GM19452 (cell line): Measurements from ENCODE around the gene PRRG4.
"Not testable (repeated sequence)": the region's sequence is repeated elsewhere in the genome, so short reads cannot be mapped to it uniquely, and the experiment has no call there.

Source experiments
- ATAC-seq: cut with Tn5 transposase; IDR thresholded peaks from one replicate; pipeline ENCODE4 v1.9.1; 2021; ENCODE audit not compliant: unreplicated experiment

The PRRG4 gene

DNA sequence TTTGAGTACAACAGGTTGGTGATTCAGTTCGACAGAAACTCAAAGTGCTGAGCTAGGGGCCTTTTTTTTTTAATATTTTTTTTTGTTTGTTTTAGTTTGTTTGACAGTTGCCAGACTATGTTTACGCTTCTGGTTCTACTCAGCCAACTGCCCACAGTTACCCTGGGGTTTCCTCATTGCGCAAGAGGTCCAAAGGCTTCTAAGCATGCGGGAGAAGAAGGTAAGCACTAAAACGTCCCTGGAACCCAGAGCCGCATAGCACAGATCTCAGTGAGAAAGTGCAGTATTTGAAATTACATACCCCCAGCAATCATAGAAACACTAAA is 649 bp downstream of the PRRG4 start:
- ATAC-seq, result peak; percentile 5

DNA sequence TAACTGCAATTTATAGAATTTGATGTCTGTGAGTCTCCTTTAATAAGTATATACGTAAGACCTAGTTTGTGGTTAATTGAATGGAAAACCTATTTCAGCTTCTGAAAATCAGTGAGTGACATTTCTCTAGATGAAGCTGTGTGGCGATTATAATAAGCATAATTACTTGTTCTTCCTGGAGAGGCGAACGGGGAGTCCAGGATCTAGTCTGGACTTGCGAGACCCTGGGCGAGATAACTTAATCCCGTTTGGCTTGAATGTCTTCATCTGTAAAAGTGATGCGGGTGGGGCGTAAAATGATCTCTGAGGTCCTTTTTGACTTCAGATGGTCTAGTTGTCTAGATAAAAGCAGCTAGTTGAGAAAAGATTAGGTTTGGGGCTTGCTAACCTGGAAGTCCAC is 1.1 kb downstream of the PRRG4 start:
- no peak for ATAC-seq

DNA sequence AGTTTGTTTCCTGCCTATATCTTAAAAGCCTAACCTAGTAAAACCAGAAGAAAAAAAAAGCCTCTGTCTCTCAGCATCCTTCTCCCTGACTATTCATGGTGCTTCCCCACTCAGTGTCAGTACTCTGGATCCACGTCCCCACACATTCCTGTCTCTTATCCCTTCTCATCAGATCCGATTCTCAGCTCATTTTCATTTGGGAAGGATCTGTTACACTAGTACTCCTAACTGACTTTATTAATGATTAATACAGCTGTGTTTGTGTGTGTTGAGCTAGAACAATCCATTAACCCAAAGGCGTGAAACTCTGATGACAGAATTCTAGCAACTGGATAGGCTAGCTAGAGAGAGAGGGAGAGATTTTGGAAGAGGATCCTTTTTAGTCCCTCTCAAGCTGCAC is 1.5 kb downstream of the PRRG4 start:
- ATAC-seq, result no peak

DNA sequence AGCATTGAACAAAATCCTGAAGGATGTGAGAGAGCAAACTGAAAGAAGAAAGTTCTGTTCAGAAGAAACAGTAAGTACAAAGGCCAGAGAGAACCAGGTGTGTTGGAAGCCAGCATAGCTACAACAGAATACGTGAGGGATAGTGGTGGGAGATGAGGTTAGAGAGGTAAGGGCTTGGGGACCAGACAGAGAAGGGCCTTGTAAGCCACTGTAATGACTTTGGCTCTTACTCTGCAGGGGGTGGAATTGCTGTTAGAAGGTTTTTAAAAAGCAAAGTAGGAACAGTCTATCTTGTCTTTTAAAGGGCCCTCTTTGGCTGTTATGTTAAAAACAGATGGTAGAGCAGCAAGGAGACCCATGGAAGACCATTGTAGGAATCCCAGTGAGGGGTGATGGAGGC is 4.2 kb downstream of the PRRG4 start:
- ATAC-seq, result no peak

DNA sequence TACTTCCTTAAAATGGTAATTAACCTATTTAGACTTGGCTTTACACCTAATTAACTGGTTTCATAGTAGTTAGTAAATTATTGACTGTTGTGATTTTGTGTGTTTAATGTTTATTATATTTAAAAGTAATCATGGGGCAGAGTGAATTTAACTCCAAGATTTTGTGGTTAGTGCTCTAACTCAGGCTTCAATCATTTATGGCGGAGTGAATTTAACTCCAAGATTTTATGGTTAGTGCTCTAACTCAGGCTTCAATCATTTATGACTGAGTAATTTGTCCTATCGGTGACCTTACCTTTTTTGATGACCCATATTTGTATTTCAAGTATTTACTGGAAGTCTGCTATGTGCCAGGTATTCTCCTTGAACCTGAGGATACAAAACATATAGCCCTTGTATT is 7.2 kb downstream of the PRRG4 start:
- no peak for ATAC-seq

DNA sequence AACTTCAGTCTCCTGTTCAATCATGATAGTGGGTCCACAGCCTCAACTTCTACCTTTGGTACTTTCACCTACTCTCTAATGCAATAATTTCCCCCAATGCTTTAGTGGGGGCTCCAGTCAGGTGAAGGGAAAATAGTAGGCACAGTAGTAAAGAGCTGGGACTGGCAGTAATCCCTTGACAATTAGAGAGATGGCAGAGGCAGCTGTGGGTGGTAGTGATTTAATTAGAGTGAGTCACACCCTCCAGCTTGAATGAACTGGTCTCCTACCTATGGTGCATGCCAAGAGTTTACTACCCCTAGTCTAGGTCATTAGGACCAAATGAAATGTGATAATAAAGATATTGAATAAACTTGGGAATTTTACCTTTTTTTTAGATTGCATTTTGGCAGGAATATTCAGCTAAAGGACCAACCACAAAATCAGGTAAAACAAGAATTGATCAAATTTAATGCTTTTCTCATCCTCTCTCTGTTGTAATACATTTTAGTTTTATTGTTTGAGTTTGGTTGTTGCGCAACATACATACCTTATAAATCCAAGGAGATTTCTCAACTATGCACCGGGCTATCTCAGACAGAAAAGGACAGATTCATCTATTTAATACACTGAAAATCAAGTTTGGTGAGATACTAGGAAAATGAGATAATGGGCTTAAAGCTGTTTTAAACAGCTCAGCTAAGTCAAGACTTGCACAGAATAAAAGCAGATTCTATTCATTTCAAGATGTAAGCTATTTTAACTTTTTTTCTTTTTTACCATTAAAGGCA is 9.0 kb downstream of the PRRG4 start:
- ATAC-seq, result no peak

DNA sequence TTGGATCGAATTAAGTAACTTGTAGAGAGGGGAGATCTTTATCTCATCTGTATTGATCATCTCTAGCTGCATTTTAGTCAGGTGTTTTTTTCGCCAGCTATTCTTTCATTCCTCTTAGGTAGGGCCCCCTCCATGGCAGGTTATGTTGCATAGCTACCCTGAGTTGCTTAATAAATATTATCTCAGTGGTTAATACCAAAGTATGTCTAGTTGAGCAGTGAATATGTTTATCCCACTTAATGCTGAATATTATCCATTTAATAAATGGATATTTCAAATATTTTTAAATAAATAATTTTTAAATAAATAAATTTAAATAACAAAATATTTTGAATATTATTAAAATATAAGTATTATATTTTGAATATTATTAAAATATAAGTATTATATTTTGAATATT is 9.6 kb downstream of the PRRG4 start:
- no peak for ATAC-seq

DNA sequence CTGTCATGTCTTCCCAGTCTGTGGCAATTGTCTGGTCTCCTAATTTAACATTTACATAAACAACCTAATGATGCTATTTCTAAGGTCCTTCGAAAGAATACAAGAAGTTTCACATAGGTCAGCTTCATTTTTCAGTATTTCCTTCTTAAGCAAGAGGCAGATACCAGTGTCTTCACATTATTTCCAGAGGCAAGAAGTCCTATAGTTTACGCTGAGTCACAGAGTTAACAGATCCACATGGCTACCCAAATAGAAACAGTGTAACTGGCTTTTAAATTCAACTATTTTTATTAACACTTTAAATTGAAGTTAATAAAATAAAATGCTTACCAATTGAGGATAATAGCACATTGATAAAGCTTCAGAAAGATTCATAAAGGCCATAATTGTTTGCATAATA is 10.9 kb downstream of the PRRG4 start:
- ATAC-seq, result no peak

DNA sequence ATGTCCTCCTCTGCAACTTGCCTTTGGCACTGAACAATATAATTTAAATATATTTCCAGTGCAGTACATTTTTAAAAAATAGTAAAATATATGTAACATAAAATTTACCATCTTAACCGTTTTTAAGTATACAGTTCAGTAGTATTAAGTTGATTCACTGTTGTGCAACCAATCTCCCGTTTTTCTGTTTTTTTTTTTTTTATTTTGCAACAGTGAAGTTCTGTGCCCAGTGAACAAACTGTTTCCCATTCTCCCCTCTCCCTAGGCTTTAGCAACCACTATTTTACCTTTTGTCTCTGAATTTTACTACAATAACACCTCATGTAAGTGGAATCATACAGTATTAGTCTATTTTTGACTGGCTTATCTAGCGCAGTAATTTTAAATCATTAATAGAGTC is 13.8 kb downstream of the PRRG4 start:
- no peak for ATAC-seq

DNA sequence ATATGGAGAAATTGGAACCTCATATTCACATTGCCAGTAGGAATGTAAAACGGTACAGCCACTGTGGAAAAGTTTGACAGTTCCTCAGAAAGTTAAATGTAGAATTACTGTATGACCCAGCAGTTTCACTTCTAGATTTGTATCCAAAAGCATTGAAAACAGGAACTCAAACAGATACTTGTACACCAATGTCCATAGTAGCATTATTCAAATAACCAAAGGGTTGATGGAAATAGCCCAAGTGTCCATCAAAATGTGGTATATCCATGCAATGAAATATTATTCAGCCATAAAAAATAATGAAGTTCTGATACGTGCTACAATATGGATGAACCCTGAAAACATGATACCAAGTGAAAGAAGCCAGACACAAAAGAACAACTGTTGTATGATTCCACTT is 17.8 kb downstream of the PRRG4 start:
- ATAC-seq, result no peak

DNA sequence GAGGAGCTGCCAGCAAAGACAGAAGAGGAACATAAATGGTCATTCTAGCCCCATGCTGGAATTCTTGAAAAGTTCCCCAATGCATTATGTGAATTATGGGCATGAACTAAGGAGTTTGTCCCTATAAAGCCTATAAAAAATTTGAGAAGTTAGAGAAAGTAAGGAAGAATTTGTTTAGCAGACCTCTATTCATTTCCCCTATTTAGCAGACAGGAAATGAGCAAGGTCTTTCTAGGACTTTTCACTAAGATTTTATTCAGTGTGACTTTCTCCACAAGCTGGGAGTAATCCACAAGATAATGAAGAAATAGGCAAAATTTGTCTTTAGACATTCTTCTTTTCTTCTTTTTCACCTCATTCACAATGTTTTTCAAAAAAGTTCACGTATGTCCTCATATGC is 20.0 kb downstream of the PRRG4 start:
- no peak for ATAC-seq

DNA sequence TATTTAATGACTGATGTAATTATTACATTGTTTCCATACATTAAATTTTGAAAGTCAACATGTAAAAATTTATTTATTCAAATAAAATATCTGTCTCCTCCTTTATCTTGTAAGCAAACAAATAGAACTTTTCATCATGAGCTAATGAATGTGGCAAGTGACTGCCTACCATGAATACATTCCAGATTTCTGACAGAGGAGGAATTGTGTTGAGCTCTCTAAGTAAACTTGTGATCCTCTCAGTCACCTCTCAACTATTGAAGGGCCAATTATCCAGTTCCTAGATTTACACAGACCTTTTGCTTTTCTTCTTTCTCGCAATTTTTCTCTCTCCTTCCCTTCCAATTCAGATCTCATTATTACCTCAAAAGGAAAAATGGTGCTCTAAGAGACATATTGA is 21.5 kb downstream of the PRRG4 start:
- ATAC-seq, result no peak

DNA sequence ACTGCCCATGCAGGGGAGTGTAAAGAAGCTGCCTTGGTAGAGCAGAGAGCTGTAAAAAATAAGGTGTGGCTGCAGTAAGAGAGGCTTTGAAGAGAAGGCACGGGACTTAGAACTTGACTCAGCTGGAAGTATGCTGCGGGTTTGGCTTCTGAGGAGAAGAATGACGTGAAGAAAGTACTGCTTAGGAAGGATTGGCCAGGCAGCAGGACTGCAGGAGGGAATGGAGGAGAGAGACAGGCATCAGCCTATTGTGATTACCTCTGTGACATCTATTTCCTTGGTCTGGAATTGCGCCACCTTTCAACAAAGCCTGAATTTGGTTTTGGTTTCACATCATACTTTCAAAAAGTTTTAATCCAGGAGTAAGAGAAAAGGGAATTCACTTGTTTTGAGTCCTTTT is 22.5 kb downstream of the PRRG4 start:
- no peak for ATAC-seq

DNA sequence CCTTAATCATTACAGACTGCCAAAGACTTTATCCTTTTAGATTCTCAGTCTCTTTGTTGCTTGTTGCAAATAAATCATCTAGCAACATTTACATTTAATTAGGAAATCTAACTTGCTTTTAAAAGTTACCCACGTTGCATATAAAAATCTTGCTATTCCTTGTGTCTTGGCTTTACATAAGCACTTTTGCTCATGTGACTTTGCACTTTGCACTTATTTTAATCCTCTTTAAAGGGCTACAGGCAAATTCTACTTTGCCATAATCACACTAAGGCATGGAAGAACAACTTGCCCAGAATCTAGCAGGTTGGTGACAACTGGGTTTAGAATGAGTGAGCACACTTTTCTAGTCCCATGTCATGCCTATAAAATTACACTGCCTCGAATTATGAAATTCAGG is 25.9 kb downstream of the PRRG4 start:
- ATAC-seq, result no peak

DNA sequence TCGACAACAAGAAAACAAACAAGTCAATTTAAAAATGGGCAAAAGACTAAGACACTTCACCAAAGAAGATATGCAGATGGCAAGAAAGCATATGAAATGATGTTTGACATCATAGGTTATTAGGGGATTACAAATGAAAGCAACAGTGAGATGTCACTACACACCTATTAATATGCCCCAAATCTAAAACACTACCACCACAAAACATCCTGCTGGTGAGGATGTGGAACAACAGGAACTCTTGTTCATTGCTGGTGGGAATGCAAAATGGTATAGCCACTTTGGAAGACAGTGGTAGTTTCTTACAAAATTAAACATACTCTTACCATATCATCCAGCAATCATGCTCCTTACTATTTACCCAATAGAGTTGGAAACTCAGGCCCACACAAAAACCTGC is 29.0 kb downstream of the PRRG4 start:
- no peak for ATAC-seq

DNA sequence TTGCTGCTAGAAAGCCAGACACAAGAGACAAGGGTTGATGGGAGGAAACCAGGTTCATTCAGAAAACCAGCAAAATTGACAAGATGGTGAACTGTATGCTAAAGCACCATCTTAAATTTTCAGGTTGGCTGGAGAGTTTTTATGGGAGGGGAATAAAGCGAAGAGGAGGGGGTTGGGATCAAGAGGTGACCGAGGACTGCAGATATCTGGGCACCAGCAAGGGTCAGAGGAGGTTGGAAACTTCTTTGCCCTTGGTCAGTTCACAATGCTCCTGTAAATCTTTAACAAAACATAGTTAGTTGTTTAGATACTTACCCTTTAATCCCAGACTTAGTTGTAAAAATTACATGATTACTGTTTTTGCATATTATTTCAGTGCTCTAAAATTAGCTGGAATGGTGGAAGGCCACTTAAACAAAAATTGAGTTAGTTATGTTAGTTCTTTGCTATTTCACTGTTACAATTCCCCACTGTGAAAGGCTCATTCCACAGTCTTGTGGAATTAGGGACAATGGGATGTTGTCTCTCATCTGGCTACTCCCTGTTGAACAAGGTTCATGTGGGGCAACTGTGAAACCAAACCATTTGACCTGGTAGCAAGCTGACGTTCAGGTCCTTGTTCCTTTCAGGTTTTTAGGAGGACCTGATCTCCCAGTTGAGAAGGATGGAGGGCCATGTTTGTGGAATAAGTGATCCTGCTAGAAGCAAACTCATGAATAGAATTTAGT is 32.3 kb downstream of the PRRG4 start:
- ATAC-seq, result no peak

DNA sequence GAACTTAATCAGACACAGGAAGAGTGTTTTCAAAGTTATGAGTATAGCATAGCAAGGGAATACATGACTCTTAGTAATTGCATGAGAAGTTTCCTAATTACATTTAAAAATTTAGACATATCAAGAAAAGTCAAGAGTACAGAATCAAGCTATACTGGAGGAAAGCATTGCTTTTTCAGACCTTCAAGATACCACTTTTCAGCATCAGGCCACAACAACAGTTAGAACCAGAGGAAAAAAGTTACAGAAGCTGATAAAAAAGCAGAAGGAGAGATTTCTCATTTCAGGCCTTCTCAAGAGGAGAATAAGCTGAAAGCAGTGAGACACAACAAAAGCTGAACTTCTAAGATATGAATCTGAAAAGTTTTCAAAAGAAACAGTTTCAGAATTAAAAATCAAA is 34.8 kb downstream of the PRRG4 start:
- no peak for ATAC-seq

DNA sequence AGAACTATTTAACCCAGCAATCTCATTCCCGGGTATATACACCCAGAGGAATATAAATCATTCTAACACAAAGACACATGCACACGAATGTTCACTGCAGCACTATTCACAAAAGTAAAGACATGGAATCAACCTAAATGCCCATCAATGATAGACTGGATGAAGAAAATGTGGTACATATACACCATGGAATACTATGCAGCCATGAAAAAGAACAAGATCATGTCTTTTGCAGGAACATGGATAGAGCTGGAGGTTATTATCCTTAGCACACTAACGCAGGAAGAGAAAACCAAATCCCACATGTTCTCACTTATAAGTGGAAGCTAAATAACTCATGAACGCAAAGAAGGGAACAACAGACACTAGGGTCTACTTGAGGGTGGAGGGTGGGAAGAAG is 39.0 kb downstream of the PRRG4 start:
- ATAC-seq, result not testable (repeated sequence)

DNA sequence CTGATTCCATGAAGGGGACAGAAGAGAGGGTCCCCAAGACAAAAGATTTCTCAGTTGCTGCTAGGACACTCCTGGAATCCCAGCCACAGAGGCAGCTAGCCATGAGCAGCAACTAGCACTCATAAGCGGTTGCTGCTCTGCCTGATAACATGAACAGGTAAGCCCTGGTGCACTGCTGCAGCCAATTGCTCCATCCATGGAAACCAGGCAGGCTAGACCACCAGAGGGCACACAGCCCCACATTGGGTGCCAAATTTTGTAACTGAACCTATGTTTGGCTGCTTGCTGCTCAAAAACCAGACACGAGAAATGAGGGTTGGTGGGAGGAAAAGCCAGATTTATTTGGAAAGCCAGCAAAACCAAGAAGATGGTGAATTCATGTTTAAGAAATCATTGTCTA is 40.9 kb downstream of the PRRG4 start:
- no peak for ATAC-seq

DNA sequence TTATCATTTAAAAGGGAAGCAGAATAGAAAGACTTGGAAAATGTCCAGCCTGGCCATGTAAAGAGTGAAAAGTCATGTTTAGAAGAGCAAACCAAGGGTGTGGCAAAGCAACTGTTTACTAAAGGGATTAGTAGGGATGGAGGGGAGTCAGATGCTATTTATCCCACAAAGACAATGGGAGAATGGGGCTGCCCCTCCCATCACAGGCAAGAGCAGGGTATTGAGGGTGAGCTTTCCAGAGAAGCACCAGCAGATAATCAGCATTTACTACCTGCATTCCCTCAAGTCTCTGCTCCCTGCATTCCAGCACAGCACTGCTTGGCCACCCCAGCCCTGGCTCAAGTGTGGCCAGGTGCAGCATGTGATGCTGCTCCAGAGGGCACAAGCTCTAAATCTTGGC is 44.4 kb downstream of the PRRG4 start:
- ATAC-seq, result no peak

DNA sequence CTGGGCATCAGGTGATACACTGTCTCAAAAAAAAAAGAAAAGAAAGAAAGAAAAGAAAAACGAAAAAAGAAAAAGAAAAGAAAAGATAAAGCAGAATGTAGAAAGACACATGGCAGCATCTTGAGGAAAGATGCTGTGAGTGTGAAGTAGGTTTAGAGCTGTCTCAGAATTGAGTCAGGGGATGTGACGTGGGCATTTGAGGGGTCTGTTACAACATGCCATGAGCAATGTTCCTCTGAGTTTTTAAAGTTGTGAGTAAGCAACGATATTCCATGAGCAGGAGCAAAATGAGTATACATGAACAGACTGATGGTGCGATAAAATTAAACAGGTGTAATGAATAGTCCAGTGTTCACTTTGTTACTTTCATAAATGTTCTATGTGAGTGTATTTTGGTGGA is 51.6 kb downstream of the PRRG4 start:
- ATAC-seq, result no peak

DNA sequence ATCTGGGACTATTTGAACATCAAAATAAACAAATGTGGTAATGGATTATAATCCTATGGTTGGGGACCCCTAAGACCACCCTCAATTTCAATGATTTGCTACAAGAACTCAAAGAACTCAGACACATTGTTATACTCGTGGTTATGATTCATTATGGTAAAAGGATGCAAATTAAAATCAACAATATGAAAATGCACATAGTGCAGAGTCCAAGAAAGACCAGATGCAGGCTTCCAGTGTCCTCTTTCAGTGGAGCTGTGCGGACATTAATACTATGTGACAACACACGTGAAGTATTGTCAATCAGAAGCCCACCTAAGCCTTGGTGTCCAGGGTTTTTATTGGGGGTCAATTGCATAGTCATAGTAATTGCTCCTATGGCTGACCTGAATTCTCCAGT is 53.7 kb downstream of the PRRG4 start:
- no peak for ATAC-seq

DNA sequence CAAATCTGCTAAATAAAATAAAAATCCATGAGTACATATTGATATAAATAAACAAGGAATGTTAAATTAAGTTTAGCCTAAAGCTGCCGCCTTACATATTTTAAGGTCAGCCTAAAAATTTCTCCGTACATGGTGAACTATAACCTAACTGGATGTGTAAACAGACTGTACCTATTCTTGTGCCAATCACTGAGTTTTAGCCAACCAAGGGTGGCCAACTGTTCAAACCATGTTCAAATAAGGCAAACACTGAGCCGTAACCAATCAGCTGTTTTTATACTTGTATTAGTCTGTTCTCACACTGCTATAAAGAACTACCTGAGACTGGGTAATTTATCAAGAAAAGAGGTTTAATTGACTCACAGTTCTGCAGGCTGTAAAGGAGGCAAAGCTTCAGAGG is 54.3 kb downstream of the PRRG4 start:
- ATAC-seq, result no peak
